Upper lobe of left lung (tissue), 4 donors: ENCODE measurements around the gene RNASE11.

Experiments used
- POLR2A ChIP-seq, 4 donors: fragments of 450-650 bp; IDR thresholded peaks; one replicate each; pipeline ENCODE4 v1.5.1; 2016 to 2017; ENCODE audit warnings: antibody characterized with exemption in 4 of 4, mild to moderate bottlenecking in 2 of 4
- POLR2AphosphoS5 ChIP-seq, 2 donors: sonication (generic); formaldehyde crosslinking; IDR thresholded peaks; one replicate each; pipeline ENCODE4 v1.5.1; 2017; ENCODE audit warnings: antibody characterized with exemption in 2 of 2
- TF ChIP-seq, protein P1 (sequence below), 6 experiments: fragments of 450-650 bp in 4 of 6; fragments of 200-600 bp in 2 of 6; sonication (generic) in 2 of 6; IDR thresholded peaks; one replicate each; pipeline ENCODE4 v1.5.1; 2016 to 2019; ENCODE audit warnings: antibody characterized with exemption in 6 of 6

DNA sequence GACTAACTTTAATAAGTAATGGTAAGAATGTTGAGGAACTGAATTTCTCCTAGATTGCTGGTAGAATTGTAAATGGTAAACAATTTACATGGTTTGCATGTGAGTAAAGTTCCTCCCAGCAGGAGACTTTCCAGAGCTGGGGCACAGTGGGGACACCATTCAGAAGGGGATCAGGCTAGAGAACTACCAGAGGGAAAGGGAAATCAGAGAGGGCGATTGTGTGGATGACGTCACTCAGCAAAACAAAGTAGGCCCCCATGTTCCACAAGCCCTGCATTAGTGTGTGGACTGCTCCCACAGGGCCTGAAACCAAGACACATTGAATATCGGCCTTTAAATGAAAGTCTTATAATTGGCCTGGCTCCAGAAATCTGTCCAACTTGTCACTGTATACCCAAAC, 9.5 kb downstream of the RNASE11 start:
- no peak for TF ChIP-seq POLR2A (IDR thresholded peaks at IDR 0.05)
- TF ChIP-seq, protein P1, sequence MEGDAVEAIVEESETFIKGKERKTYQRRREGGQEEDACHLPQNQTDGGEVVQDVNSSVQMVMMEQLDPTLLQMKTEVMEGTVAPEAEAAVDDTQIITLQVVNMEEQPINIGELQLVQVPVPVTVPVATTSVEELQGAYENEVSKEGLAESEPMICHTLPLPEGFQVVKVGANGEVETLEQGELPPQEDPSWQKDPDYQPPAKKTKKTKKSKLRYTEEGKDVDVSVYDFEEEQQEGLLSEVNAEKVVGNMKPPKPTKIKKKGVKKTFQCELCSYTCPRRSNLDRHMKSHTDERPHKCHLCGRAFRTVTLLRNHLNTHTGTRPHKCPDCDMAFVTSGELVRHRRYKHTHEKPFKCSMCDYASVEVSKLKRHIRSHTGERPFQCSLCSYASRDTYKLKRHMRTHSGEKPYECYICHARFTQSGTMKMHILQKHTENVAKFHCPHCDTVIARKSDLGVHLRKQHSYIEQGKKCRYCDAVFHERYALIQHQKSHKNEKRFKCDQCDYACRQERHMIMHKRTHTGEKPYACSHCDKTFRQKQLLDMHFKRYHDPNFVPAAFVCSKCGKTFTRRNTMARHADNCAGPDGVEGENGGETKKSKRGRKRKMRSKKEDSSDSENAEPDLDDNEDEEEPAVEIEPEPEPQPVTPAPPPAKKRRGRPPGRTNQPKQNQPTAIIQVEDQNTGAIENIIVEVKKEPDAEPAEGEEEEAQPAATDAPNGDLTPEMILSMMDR (IDR thresholded peaks at IDR 0.05): no peak
- no peak for TF ChIP-seq POLR2AphosphoS5 (IDR thresholded peaks at IDR 0.05)
